H1 (cell line): ENCODE results near the gene SURF2. TPM values are rescaled to one million over a fixed set of nuclear protein-coding genes. Genes with fewer than 3 reads are reported as not detected.
A peak's percentile ranks its signal among the peaks of the same experiment; 100 is the strongest.

Experiments used
- CTCF ChIA-PET: fragments of 300-600 bp; sonication (Branson Sonifier 250); formaldehyde crosslinking; loops from one replicate; lab custom pipeline; 2021; ENCODE audit not compliant: partially characterized antibody; lab: Charles Lee
- POLR2A ChIA-PET: fragments of 300-600 bp; sonication (Branson Sonifier 250); formaldehyde crosslinking; loops from one replicate; lab custom pipeline; 2021; ENCODE audit warnings: inconsistent platforms; ENCODE audit not compliant: partially characterized antibody; lab: Charles Lee
- DNase-seq, 2 experiments: peaks; one replicate each; pipeline versions ENCODE4 v3.0.0 to v3.0.0-alpha.2; 2010 to 2022; ENCODE audit warnings: low spot score in 2 of 2, low read depth in 1 of 2, mixed read lengths in 1 of 2
- FAIRE-seq: peaks from 2 replicates; lab custom pipeline; 2011; peaks lifted over from hg19 to GRCh38; lab: Jason Lieb, UNC
- H2AFZ ChIP-seq: 2 replicates; pipeline ENCODE4 v1.8.1; 2012; ENCODE audit warnings: low read length, inconsistent platforms
- H2AK5ac ChIP-seq: 2 replicates; pipeline ENCODE4 v1.6.1; 2013; ENCODE audit warnings: low read depth, low read length
- H2BK120ac ChIP-seq: replicated peaks from 2 replicates; pipeline ENCODE3; 2013; ENCODE audit warnings: low read depth, low read length, inconsistent platforms
- H2BK12ac ChIP-seq: 2 replicates; pipeline ENCODE4 v1.6.1; 2013; ENCODE audit warnings: low read depth, low read length
- H2BK15ac ChIP-seq: 2 replicates; pipeline ENCODE4 v1.6.1; 2013; ENCODE audit warnings: low read length
- H2BK20ac ChIP-seq: 2 replicates; pipeline ENCODE4 v1.6.1; 2013; ENCODE audit warnings: low read length
- H2BK5ac ChIP-seq: 2 replicates; pipeline ENCODE4 v1.6.1; 2013; ENCODE audit warnings: low read depth, low read length
- H3K14ac ChIP-seq: 2 replicates; pipeline ENCODE4 v1.6.1; 2013; ENCODE audit warnings: inconsistent platforms; ENCODE audit not compliant: insufficient read length
- H3K18ac ChIP-seq: 2 replicates; pipeline ENCODE4 v1.6.1; 2013; ENCODE audit warnings: low read length; ENCODE audit errors: extremely low read depth
- H3K23ac ChIP-seq: 2 replicates; pipeline ENCODE4 v1.6.1; 2013; ENCODE audit warnings: inconsistent platforms; ENCODE audit not compliant: insufficient read length
- H3K23me2 ChIP-seq: 2 replicates; pipeline ENCODE4 v1.6.1; 2013; ENCODE audit warnings: low read depth, low read length
- H3K27ac ChIP-seq: 2 replicates; pipeline ENCODE4 v1.6.1; 2011; ENCODE audit warnings: low read depth, low read length, inconsistent platforms
- H3K27me3 ChIP-seq, 4 experiments: replicated peaks in 1 of 4; 1 replicate in 1 of 4; 2 replicates in 3 of 4; pipeline versions ENCODE4 v1.6.1 to v1.8.1; 2011 to 2013; ENCODE audit warnings: low read length in 3 of 4, mild to moderate bottlenecking in 3 of 4, inconsistent platforms in 2 of 4, mixed read lengths in 2 of 4, moderate library complexity in 1 of 4; ENCODE audit not compliant: control insufficient read depth in 3 of 4, insufficient read depth in 3 of 4; ENCODE audit errors: extremely low read depth in 1 of 4
- H3K36me3 ChIP-seq, 4 experiments: 2 replicates each; pipeline versions ENCODE4 v1.6.1 to v1.8.1; 2011 to 2013; ENCODE audit warnings: mild to moderate bottlenecking in 4 of 4, low read length in 3 of 4, moderate library complexity in 2 of 4, control low read depth in 1 of 4, inconsistent platforms in 1 of 4; ENCODE audit not compliant: insufficient read depth in 4 of 4, control insufficient read depth in 2 of 4
- H3K4ac ChIP-seq: replicated peaks from 2 replicates; pipeline ENCODE3; 2013; ENCODE audit warnings: low read length, low read depth, mixed read lengths, inconsistent platforms; ENCODE audit not compliant: insufficient read length
- H3K4me1 ChIP-seq, 4 experiments: replicated peaks in 1 of 4; 1 replicate in 1 of 4; 2 replicates in 3 of 4; pipeline versions ENCODE4 v1.6.1 to v1.8.1; 2011 to 2013; ENCODE audit warnings: low read length in 3 of 4, inconsistent platforms in 2 of 4, mixed read lengths in 1 of 4; ENCODE audit not compliant: insufficient read depth in 4 of 4, control insufficient read depth in 3 of 4
- H3K4me2 ChIP-seq, 2 experiments: 2 replicates each; pipeline versions ENCODE4 v1.6.1 to v1.8.1; 2011 to 2013; ENCODE audit warnings: low read depth in 2 of 2, low read length in 2 of 2, control low read depth in 1 of 2, inconsistent platforms in 1 of 2, mild to moderate bottlenecking in 1 of 2; ENCODE audit not compliant: insufficient read depth in 1 of 2
- H3K4me3 ChIP-seq, 4 experiments: fragments of 200-600, 300-600 bp in 1 of 4; sonication (generic), shearing (Covaris generic), sonication (Bioruptor Twin) in 1 of 4; 2 replicates each; pipeline versions ENCODE4 v1.5.1 to v1.8.1; 2011 to 2016; ENCODE audit warnings: low read length in 4 of 4, low read depth in 3 of 4, control low read depth in 2 of 4, inconsistent platforms in 2 of 4, mild to moderate bottlenecking in 2 of 4, mixed read lengths in 1 of 4, moderate library complexity in 1 of 4; ENCODE audit not compliant: insufficient read depth in 2 of 4; ENCODE audit errors: extremely low read depth in 1 of 4
- H3K56ac ChIP-seq: replicated peaks from 2 replicates; pipeline ENCODE3; 2013; ENCODE audit warnings: low read depth, mild to moderate bottlenecking, mixed read lengths, low read length, inconsistent platforms; ENCODE audit not compliant: insufficient read length
- H3K79me1 ChIP-seq: 2 replicates; pipeline ENCODE4 v1.6.1; 2013; ENCODE audit warnings: low read depth, low read length, control low read depth
- H3K79me2 ChIP-seq, 2 experiments: 2 replicates each; pipeline versions ENCODE4 v1.6.1 to v1.8.1; 2012 to 2013; ENCODE audit warnings: low read length in 2 of 2, mild to moderate bottlenecking in 2 of 2, inconsistent platforms in 1 of 2; ENCODE audit not compliant: insufficient read depth in 2 of 2, control insufficient read depth in 1 of 2
- H3K9ac ChIP-seq, 4 experiments: replicated peaks in 1 of 4; 1 replicate in 1 of 4; 2 replicates in 3 of 4; pipeline versions ENCODE4 v1.6.1 to v1.8.1; 2011 to 2013; ENCODE audit warnings: low read depth in 3 of 4, low read length in 3 of 4, control low read depth in 2 of 4, mild to moderate bottlenecking in 2 of 4, moderate library complexity in 2 of 4, inconsistent platforms in 1 of 4; ENCODE audit errors: extremely low read depth in 1 of 4
- H3K9me3 ChIP-seq, 2 experiments: 2 replicates each; pipeline versions ENCODE4 v1.6.1 to v1.8.1; 2012 to 2013; ENCODE audit warnings: mild to moderate bottlenecking in 2 of 2, moderate library complexity in 2 of 2, control low read depth in 1 of 2, inconsistent platforms in 1 of 2, low read depth in 1 of 2, low read length in 1 of 2, mixed read lengths in 1 of 2; ENCODE audit not compliant: insufficient read depth in 2 of 2
- H4K20me1 ChIP-seq, 2 experiments: replicated peaks in 1 of 2; 2 replicates each; pipeline versions ENCODE3 to v1.8.1; 2011 to 2013; ENCODE audit warnings: inconsistent platforms in 2 of 2, low read length in 2 of 2, mild to moderate bottlenecking in 1 of 2; ENCODE audit not compliant: insufficient read depth in 2 of 2, control insufficient read depth in 1 of 2
- H4K5ac ChIP-seq: 2 replicates; pipeline ENCODE4 v1.6.1; 2013; ENCODE audit warnings: low read length, low read depth, mixed read lengths, inconsistent platforms; ENCODE audit not compliant: insufficient read length
- H4K8ac ChIP-seq: 2 replicates; pipeline ENCODE4 v1.8.0; 2013; ENCODE audit warnings: mild to moderate bottlenecking, moderate library complexity, low read length, inconsistent platforms; ENCODE audit not compliant: insufficient read depth; ENCODE audit errors: extremely low read depth
- H4K91ac ChIP-seq: replicated peaks from 2 replicates; pipeline ENCODE3; 2013; ENCODE audit warnings: low read length, mixed read lengths, inconsistent platforms; ENCODE audit not compliant: insufficient read length
- KDM5A ChIP-seq: fragments of 200-600 bp; IDR thresholded peaks from 2 replicates; pipeline ENCODE4 v1.7.1; 2012; ENCODE audit warnings: mild to moderate bottlenecking, low read length, inconsistent platforms, mixed read lengths
- POLR2AphosphoS5 ChIP-seq: IDR thresholded peaks from 2 replicates; pipeline ENCODE4 v1.6.1; 2011; ENCODE audit warnings: low read depth, low read length
- WGBS, 2 experiments: shearing (Covaris generic) in 1 of 2; methylation state at CpG; one replicate each; pipeline versions ENCODE4 v1.1.6 to v1.1.7; 2013 to 2015; ENCODE audit warnings: low lambda C conversion rate in 2 of 2, mixed read lengths in 2 of 2, inconsistent platforms in 1 of 2, low coverage in 1 of 2, missing lambda C conversion rate in 1 of 2; ENCODE audit not compliant: insufficient replicate concordance in 2 of 2, insufficient coverage in 1 of 2, insufficient read length in 1 of 2; ENCODE audit errors: extremely low coverage in 1 of 2, missing lambda C conversion rate in 1 of 2; 5-methylcytosine and 5-hydroxymethylcytosine counted together
- polyA plus RNA-seq, 7 experiments: library from polyadenylated mRNA; depleted of rRNA in 3 of 7; stranded (reverse) in 5 of 7; unstranded in 2 of 7; fragments of >200 nt in 5 of 7; fragments of 200-250 nt in 2 of 7; gene quantifications; 1 replicate in 5 of 7; 2 replicates in 1 of 7; 4 replicates in 1 of 7; pipeline versions ENCODE4 v1.2.1 to v1.2.3, GENCODE V29; 2011 to 2013; ENCODE audit warnings: missing spikeins in 2 of 7, mixed read lengths in 2 of 7
- total RNA-seq: library from RNA; stranded (reverse); fragmentation: NEBNext Ultra II Directional; extraction: Animal tissue kit (Norgen Biotek cat#: 25700); gene quantifications from 2 replicates; pipeline ENCODE4 v1.2.1, GENCODE V29; 2021

Gene SURF2
- total and polyA plus RNA-seq, 2 of the 8 experiments (the other 6 are each of a cell fraction or from before 2014, with no cell fraction given) = 36.6 to 37.7 TPM

GRCh38 chr9:133331221-133331620, 25.1 kb upstream of the SURF2 start:
- Histone ChIP-seq H4K5ac (no peak overlapping the region), H2AK5ac (no peak overlapping the region), H2BK120ac (no peak overlapping the region), H3K79me2 (peaks cover 0 to 15% of the 10 kb centered on the region in 2 experiments; a peak in 2 of 4 replicates), H3K14ac (no peak overlapping the region), H3K23me2 (peaks cover 2% of the 10 kb centered on the region; the same call in 1 of the 2 replicates), H3K56ac (no peak overlapping the region), H3K4me3 (no peak overlapping the region), H2BK5ac (no peak overlapping the region), H4K91ac (no peak overlapping the region), H3K18ac (no peak overlapping the region), H3K79me1 (peaks cover 10% of the 10 kb centered on the region), H3K4me2 (no peak overlapping the region), H2BK20ac (no peak overlapping the region), H3K27me3 (no peaks in the 10 kb centered on the region), H3K4ac (no peak overlapping the region), H3K4me1 (peaks cover 0 to 7% (median 2%) of the 10 kb centered on the region in 4 experiments; a peak in 1 of 7 replicates), H4K8ac (no peak overlapping the region), H2BK12ac (no peak overlapping the region), H2BK15ac (no peak overlapping the region), H4K20me1 (peaks cover 4 to 16% of the 10 kb centered on the region in 2 experiments), H2AFZ (no peak overlapping the region), H3K23ac (no peak overlapping the region), H3K27ac (no peak overlapping the region), H3K9ac (no peak overlapping the region), H3K9me3 (no peaks in the 10 kb centered on the region), H3K36me3 (peaks cover 20 to 43% (median 35%) of the 10 kb centered on the region in 4 experiments)
- ChIA-PET CTCF (interaction anchor here (0.8 to 7.0 kb wide), 8 partner anchors 9 to 170 kb away, joined by 4 to 123 read pairs (median 10); no protein-coding TSS in a partner anchor), POLR2A (interaction anchor here (0.8 to 7.3 kb wide), 9 partner anchors 9 to 149 kb away, joined by 3 to 120 read pairs (median 6); partner anchors contain the start of genes MED22, RPL7A, SURF1 and SURF2)
- 94% methylated on average over 19 of the region's 19 CpGs; no CpG with 5 or more reads in 1 of the 2 experiments for WGBS, 2 experiments
- DNase-seq = no peak
- TF ChIP-seq POLR2AphosphoS5 (peak; percentile 29; the same call in 1 of the 2 replicates), KDM5A (no peak)
- no peak for FAIRE-seq
